ENCODE results near the gene MCRS1. TPM values are rescaled to one million over a fixed set of nuclear protein-coding genes. Genes with fewer than 3 reads are reported as not detected.

Gene MCRS1
- total RNA-seq, 1 experiment from 2014 or later = 103 TPM

DNA sequence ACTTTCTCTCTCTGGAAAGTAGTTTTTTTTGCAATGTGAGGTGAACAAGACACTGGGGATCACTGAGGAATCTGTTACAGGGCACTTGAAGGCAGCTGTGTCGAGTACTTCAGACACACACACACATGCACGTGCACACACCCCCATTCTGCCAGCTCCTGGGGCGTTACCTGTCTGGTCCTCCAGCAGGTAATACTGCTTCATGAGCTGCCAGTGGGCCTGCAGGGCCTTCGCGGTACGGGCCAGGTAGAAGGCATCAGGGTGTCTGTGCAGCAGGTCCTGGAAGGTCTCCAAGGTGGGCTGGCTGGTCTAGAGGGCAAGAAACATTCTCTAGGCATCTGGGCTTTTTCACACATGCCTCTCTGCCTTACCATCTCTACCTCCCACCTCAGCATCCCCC, 5.1 kb downstream of the MCRS1 start:
- no peak for DNase-seq
- Histone ChIP-seq H2BK12ac (ENCODE audit: insufficient read length, low read depth, low read length) (no peak overlapping the region), H3K79me1 (ENCODE audit: insufficient read depth, low read depth, low read length, poor library complexity, severe bottlenecking) (peaks cover 3% of the 10 kb centered on the region), H2BK15ac (ENCODE audit: low read depth, low read length) (no peak overlapping the region), H3K18ac (ENCODE audit: insufficient read length, low read depth, low read length) (no peak overlapping the region), H2BK20ac (ENCODE audit: low read depth, low read length, poor library complexity, severe bottlenecking) (no peak overlapping the region), H3K27ac (ENCODE audit: insufficient read length, low read depth, low read length) (no peak overlapping the region), H3K56ac (ENCODE audit: insufficient read length, low read depth, low read length) (no peak overlapping the region), H3K4me1 (ENCODE audit: insufficient read depth, low read length) (no peaks in the 10 kb centered on the region), H3K4me2 (ENCODE audit: insufficient read depth, insufficient read length, low read length) (no peak overlapping the region), H4K5ac (ENCODE audit: insufficient read length, low read depth, low read length) (no peak overlapping the region), H4K91ac (ENCODE audit: insufficient read length, low read depth, low read length) (no peak overlapping the region), H2AK5ac (ENCODE audit: insufficient read length, low read length) (no peak overlapping the region), H3T11ph (ENCODE audit: low read length) (no peak overlapping the region), H3K79me2 (ENCODE audit: insufficient read depth, low read length) (no peaks in the 10 kb centered on the region; the same call in 1 of the 2 replicates), H2BK120ac (ENCODE audit: low read depth, low read length, poor library complexity, severe bottlenecking) (no peak overlapping the region), H3K14ac (ENCODE audit: insufficient read depth, low read length) (no peak overlapping the region), H2AFZ (ENCODE audit: low read length) (no peak overlapping the region), H3K4ac (ENCODE audit: low read depth, low read length) (no peak overlapping the region), H4K20me1 (ENCODE audit: control insufficient read depth, insufficient read depth, insufficient read length) (no peaks in the 10 kb centered on the region), H3K23ac (ENCODE audit: insufficient read length, low read depth, low read length) (no peak overlapping the region), H3K23me2 (ENCODE audit: insufficient read length, low read depth, low read length, poor library complexity, severe bottlenecking) (peaks cover 6% of the 10 kb centered on the region), H3K9me3 (ENCODE audit: control insufficient read depth, low read depth, low read length) (no peaks in the 10 kb centered on the region), H3K27me3 (ENCODE audit: insufficient read depth, low read length) (no peaks in the 10 kb centered on the region), H3K9ac (ENCODE audit: extremely low read depth, insufficient read length, low read length) (no peak overlapping the region), H4K8ac (replicated peaks; ENCODE audit: insufficient read length, low read depth, low read length) (no peak overlapping the region), H2BK5ac (ENCODE audit: insufficient read length, low read length) (no peak overlapping the region)
- TF ChIP-seq, protein P1, sequence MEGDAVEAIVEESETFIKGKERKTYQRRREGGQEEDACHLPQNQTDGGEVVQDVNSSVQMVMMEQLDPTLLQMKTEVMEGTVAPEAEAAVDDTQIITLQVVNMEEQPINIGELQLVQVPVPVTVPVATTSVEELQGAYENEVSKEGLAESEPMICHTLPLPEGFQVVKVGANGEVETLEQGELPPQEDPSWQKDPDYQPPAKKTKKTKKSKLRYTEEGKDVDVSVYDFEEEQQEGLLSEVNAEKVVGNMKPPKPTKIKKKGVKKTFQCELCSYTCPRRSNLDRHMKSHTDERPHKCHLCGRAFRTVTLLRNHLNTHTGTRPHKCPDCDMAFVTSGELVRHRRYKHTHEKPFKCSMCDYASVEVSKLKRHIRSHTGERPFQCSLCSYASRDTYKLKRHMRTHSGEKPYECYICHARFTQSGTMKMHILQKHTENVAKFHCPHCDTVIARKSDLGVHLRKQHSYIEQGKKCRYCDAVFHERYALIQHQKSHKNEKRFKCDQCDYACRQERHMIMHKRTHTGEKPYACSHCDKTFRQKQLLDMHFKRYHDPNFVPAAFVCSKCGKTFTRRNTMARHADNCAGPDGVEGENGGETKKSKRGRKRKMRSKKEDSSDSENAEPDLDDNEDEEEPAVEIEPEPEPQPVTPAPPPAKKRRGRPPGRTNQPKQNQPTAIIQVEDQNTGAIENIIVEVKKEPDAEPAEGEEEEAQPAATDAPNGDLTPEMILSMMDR (conservative IDR thresholded peaks at IDR 0.05) = no peak
- H3K27me3 Mint-ChIP-seq (ENCODE audit: low read depth) = no peaks in the 10 kb centered on the region; the same call in 1 of the 2 replicates
- peaks cover 0 to under 1% of the 10 kb centered on the region in 2 experiments; a peak in 1 of 5 replicates for H3K9me3 Mint-ChIP-seq
- peaks cover 27 to 70% (median 65%) of the 10 kb centered on the region in 3 experiments; a peak in 6 of 7 replicates for H3K36me3 Mint-ChIP-seq (ENCODE audit: insufficient read depth in 1 of 3, low read depth in 3 of 3)
- H3K4me1 Mint-ChIP-seq = peaks cover 2 to 6% of the 10 kb centered on the region in 2 experiments; a peak in 3 of 4 replicates
- H3K27ac Mint-ChIP-seq = no peak overlapping the region
- no peak overlapping the region for H3K4me3 Mint-ChIP-seq
- no CpG with 5 or more reads among the region's 6 CpGs for WGBS (ENCODE audit: extremely low coverage, insufficient read length, low lambda C conversion rate)

Data from H9 (cell line).